Endometrial microvascular endothelial cells (primary cell): Measurements from ENCODE around the gene BAIAP2L2. TPM values are rescaled to one million over a fixed set of nuclear protein-coding genes. Genes with fewer than 3 reads are reported as not detected.
"Not testable (repeated sequence)": the region's sequence is repeated elsewhere in the genome, so short reads cannot be mapped to it uniquely, and the experiment has no call there.

ENCODE experiments used
- in situ Hi-C: cut with HindIII; loops from 2 replicates; pipeline ENCODE4 v1.10.0; 2017; ENCODE audit warnings: low sequenced_read_pairs, low pct_unique_long_range_greater_than_20kb; ENCODE audit errors: inconsistent ontology term
- total RNA-seq: library from RNA; depleted of rRNA; stranded (reverse); fragments of >200 nt; gene quantifications from one replicate; pipeline ENCODE4 v1.2.3, GENCODE V29; 2015; ENCODE audit errors: inconsistent ontology term

The BAIAP2L2 gene
- total RNA-seq, 1 donor from 2014 or later: 0.09 TPM

GRCh38 chr22:38085501-38085900, 25.0 kb downstream of the BAIAP2L2 start:
- in situ Hi-C loops: no loop called here

GRCh38 chr22:38085056-38085455, 25.4 kb downstream of the BAIAP2L2 start:
- in situ Hi-C loops: no loop called here

GRCh38 chr22:38083931-38084631, 26.4 kb downstream of the BAIAP2L2 start, which contains the start of gene SLC16A8:
Gene SLC16A8, minus strand, starts transcription at chr22:38084184. Its CDS starts 1,311 bp downstream, at chr22:38082873.
- in situ Hi-C loops: no loop called here

- in situ Hi-C loops: no loop called here
Measured at GRCh38 chr22:38082986-38083710, 27.3 kb downstream of the BAIAP2L2 start.

GRCh38 chr22:38081941-38082828, 28.3 kb downstream of the BAIAP2L2 start:
- in situ Hi-C loops: no loop called here

GRCh38 chr22:38081636-38081940, 28.9 kb downstream of the BAIAP2L2 start:
- in situ Hi-C loops: no loop called here

- in situ Hi-C loops: no loop called here
Measured at GRCh38 chr22:38080850-38081635, 29.4 kb downstream of the BAIAP2L2 start.

- in situ Hi-C loops: no loop called here
Measured at GRCh38 chr22:38080474-38080849, 30.0 kb downstream of the BAIAP2L2 start.

GRCh38 chr22:38079804-38080203, 30.7 kb downstream of the BAIAP2L2 start:
- in situ Hi-C loops: no loop called here

- in situ Hi-C loops: not testable (repeated sequence)
Measured at GRCh38 chr22:38079208-38079607, 31.3 kb downstream of the BAIAP2L2 start.

- in situ Hi-C loops: no loop called here
Measured at GRCh38 chr22:38078046-38078840, 32.2 kb downstream of the BAIAP2L2 start.

- in situ Hi-C loops: no loop called here
Measured at GRCh38 chr22:38077595-38077994, 32.9 kb downstream of the BAIAP2L2 start.

- in situ Hi-C loops: no loop called here
Measured at GRCh38 chr22:38077096-38077495, 33.4 kb downstream of the BAIAP2L2 start.

GRCh38 chr22:38075961-38076360, 34.5 kb downstream of the BAIAP2L2 start:
- in situ Hi-C loops: no loop called here

- in situ Hi-C loops: no loop called here
Measured at GRCh38 chr22:38075105-38075825, 35.2 kb downstream of the BAIAP2L2 start.

- in situ Hi-C loops: no loop called here
Measured at GRCh38 chr22:38074181-38075104, 36.0 kb downstream of the BAIAP2L2 start.
